Stomach (tissue), 4 donors: ENCODE measurements around the gene REG1B.

Experiments
- EP300 ChIP-seq: sonication (generic); formaldehyde crosslinking; IDR thresholded peaks from one replicate; pipeline ENCODE4 v1.6.1; 2017; ENCODE audit warnings: antibody characterized with exemption
- TF ChIP-seq, protein P1 (sequence below), 7 experiments: fragments of 450-650 bp in 4 of 7; fragments of 200-600 bp in 3 of 7; sonication (generic) in 3 of 7; IDR thresholded peaks; one replicate each; pipeline ENCODE4 v1.5.1; 2016 to 2019; ENCODE audit warnings: antibody characterized with exemption in 7 of 7, control low read depth in 2 of 7, mild to moderate bottlenecking in 1 of 7

DNA sequence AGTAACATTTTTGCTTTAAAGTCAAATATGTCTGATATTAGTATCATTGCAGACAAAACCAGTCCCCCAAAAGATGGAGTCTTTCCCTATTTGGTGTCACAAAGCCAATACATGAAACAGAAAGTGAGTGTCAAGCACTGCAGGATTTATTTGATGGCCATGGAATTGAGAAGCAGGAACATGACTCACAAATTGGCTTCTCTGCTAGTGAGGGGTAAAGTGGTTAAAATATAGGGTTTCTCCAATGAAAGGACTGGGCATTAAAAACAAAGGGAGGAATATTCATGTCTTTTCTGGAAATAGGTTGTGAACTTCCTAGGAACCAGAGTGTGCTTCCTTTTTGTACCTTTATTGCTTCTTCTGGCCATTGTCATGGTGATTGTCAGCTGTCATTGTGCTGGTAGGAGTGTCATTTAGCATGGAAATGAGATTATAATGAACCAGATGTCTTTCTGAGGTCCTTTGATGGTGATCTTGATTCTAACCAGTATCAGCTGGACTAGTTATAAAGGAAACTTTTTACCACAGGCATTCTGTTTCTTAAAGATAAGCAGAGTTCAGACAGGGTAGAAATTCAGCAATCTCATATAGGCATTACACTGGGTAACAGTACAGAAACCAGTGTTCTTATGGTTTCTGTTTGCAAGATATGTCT lies 4.1 kb downstream of the REG1B start:
- TF ChIP-seq, protein P1, sequence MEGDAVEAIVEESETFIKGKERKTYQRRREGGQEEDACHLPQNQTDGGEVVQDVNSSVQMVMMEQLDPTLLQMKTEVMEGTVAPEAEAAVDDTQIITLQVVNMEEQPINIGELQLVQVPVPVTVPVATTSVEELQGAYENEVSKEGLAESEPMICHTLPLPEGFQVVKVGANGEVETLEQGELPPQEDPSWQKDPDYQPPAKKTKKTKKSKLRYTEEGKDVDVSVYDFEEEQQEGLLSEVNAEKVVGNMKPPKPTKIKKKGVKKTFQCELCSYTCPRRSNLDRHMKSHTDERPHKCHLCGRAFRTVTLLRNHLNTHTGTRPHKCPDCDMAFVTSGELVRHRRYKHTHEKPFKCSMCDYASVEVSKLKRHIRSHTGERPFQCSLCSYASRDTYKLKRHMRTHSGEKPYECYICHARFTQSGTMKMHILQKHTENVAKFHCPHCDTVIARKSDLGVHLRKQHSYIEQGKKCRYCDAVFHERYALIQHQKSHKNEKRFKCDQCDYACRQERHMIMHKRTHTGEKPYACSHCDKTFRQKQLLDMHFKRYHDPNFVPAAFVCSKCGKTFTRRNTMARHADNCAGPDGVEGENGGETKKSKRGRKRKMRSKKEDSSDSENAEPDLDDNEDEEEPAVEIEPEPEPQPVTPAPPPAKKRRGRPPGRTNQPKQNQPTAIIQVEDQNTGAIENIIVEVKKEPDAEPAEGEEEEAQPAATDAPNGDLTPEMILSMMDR (IDR thresholded peaks at IDR 0.05), result no peak
- TF ChIP-seq EP300, result no peak
